ENCODE data around the gene HADH. TPM values are rescaled to one million over a fixed set of nuclear protein-coding genes. Genes with fewer than 3 reads are reported as not detected.
"Not testable (repeated sequence)": the region's sequence is repeated elsewhere in the genome, so short reads cannot be mapped to it uniquely, and the experiment has no call there.

The HADH gene
- total RNA-seq, 4 donors from 2014 or later: 32.7 to 60.4 (median 50.9) TPM

- intact Hi-C loops (cut with DNase I): no loop called here
- H3K4me3 ChIP-seq (replicated peaks in 1 of 3): no peak overlapping the region
- H3K9me3 ChIP-seq: no peaks in the 10 kb centered on the region
- H3K27me3 ChIP-seq: no peaks in the 10 kb centered on the region
- no peak overlapping the region for H3K27ac ChIP-seq
- peaks cover 3 to 4% of the 10 kb centered on the region in 2 donors for H3K36me3 ChIP-seq
- 96 to 98% methylated on average over 2 of the region's 2 CpGs for WGBS, 2 donors
- no peak for DNase-seq
- TF ChIP-seq CTCF (IDR thresholded peaks at IDR 0.05): no peak
- no peak for TF ChIP-seq POLR2A (IDR thresholded peaks at IDR 0.05)
- H3K4me1 ChIP-seq: no peaks in the 10 kb centered on the region
Measured at GRCh38 chr4:108008721-108009120, 19.0 kb downstream of the HADH start.

GRCh38 chr4:108010167-108010566 lies 20.5 kb downstream of the HADH start:
- 96 to 97% methylated on average over 2 of the region's 2 CpGs for WGBS, 2 donors
- Histone ChIP-seq H3K27ac (no peak overlapping the region), H3K4me3 (replicated peaks in 1 of 3) (no peak overlapping the region), H3K4me1 (no peaks in the 10 kb centered on the region), H3K27me3 (no peaks in the 10 kb centered on the region), H3K9me3 (no peaks in the 10 kb centered on the region), H3K36me3 (peaks cover 3 to 4% of the 10 kb centered on the region in 2 donors)
- intact Hi-C loops (cut with DNase I): no loop called here
- no peak for DNase-seq
- TF ChIP-seq POLR2A (IDR thresholded peaks at IDR 0.05): no peak
- TF ChIP-seq CTCF (IDR thresholded peaks at IDR 0.05): no peak

GRCh38 chr4:108012382-108012781 lies 22.7 kb downstream of the HADH start:
- peaks cover 3 to 13% of the 10 kb centered on the region in 2 donors for H3K36me3 ChIP-seq
- H3K4me1 ChIP-seq; H3K9me3 ChIP-seq; DNase-seq; H3K27ac ChIP-seq; H3K27me3 ChIP-seq; intact Hi-C loops (cut with DNase I); H3K4me3 ChIP-seq (replicated peaks in 1 of 3): not testable (repeated sequence)
- WGBS, 2 donors: 98 to 99% methylated on average over 5 of the region's 5 CpGs

- TF ChIP-seq POLR2A (IDR thresholded peaks at IDR 0.05): no peak
- no peak for TF ChIP-seq CTCF (IDR thresholded peaks at IDR 0.05)
- Histone ChIP-seq H3K4me3 (replicated peaks in 1 of 3) (no peak overlapping the region), H3K9me3 (no peaks in the 10 kb centered on the region), H3K4me1 (no peaks in the 10 kb centered on the region), H3K36me3 (peaks cover 3 to 13% of the 10 kb centered on the region in 2 donors), H3K27me3 (no peaks in the 10 kb centered on the region), H3K27ac (no peak overlapping the region)
- intact Hi-C loops (cut with DNase I): no loop called here
- no peak for DNase-seq
Measured at GRCh38 chr4:108013327-108013726, 23.6 kb downstream of the HADH start.

- peaks cover 3 to 13% of the 10 kb centered on the region in 2 donors for H3K36me3 ChIP-seq
- intact Hi-C loops (cut with DNase I): no loop called here
- 97 to 98% methylated on average over 5 of the region's 5 CpGs for WGBS, 2 donors
- no peak overlapping the region for H3K4me3 ChIP-seq (replicated peaks in 1 of 3)
- TF ChIP-seq POLR2A (IDR thresholded peaks at IDR 0.05) (no peak), CTCF (IDR thresholded peaks at IDR 0.05) (no peak)
- H3K4me1 ChIP-seq: no peaks in the 10 kb centered on the region
- no peak for DNase-seq
- H3K9me3 ChIP-seq: no peaks in the 10 kb centered on the region
- no peak overlapping the region for H3K27ac ChIP-seq
- H3K27me3 ChIP-seq: no peaks in the 10 kb centered on the region
Measured at GRCh38 chr4:108013955-108014354, 24.3 kb downstream of the HADH start.

Data from thyroid gland (tissue), 4 donors.